K562 (cell line): ENCODE data around the gene SUPT3H. TPM values are rescaled to one million over a fixed set of nuclear protein-coding genes. Genes with fewer than 3 reads are reported as not detected.
"Not testable (repeated sequence)": the region's sequence is repeated elsewhere in the genome, so short reads cannot be mapped to it uniquely, and the experiment has no call there.

Experiments used
- ATAC-seq: fragments of 200-7000 bp; cut with Tn5 transposase; 3 replicates; pipeline ENCODE4 v1.9.1; 2020; ENCODE audit warnings: moderate library complexity
- BruUV-seq: library from RNA; stranded (reverse); fragments of 400-500 nt; replicated peaks from 2 replicates; lab custom pipeline; 2021; lab: Mats Ljungman, UMichigan
- CTCF ChIA-PET: fragments of 300-600 bp; formaldehyde crosslinking; extraction: SDS; loops from one replicate; lab custom pipeline; 2021; ENCODE audit warnings: low intra/inter-chr PET ratio; lab: Yijun Ruan, JAX
- POLR2A ChIA-PET: fragments of 300-600, 350-650 bp; sonication (Branson Sonifier 250); formaldehyde crosslinking; extraction: SDS; loops from one replicate; lab custom pipeline; 2021; ENCODE audit warnings: antibody characterized with exemption, inconsistent platforms; lab: Yijun Ruan, JAX
- DNase-seq, 4 experiments: peaks; one replicate each; pipeline versions ENCODE4 v3.0.0 to v3.0.0-alpha.2; 2011 to 2018; ENCODE audit warnings: low spot score in 3 of 4, mixed read lengths in 3 of 4; ENCODE audit errors: extremely low read depth in 1 of 4
- FAIRE-seq: peaks from 2 replicates; lab custom pipeline; 2011; peaks lifted over from hg19 to GRCh38; lab: Jason Lieb, UNC
- H2AFZ ChIP-seq: 2 replicates; pipeline ENCODE4 v1.6.0; 2011; ENCODE audit warnings: low read depth, low read length, control low read depth, inconsistent platforms
- H3K27ac ChIP-seq: fragments of 200-600 bp; 3 replicates; pipeline ENCODE4 v1.8.0; 2011; ENCODE audit warnings: low read depth, mild to moderate bottlenecking, control low read depth, inconsistent platforms, low read length, moderate library complexity, mixed read lengths; ENCODE audit errors: extremely low read depth
- H3K27me3 ChIP-seq, 2 experiments: fragments of 300-600 bp in 1 of 2; 2 replicates in 1 of 2; 3 replicates in 1 of 2; pipeline versions ENCODE4 v1.6.0 to v1.8.0; 2011; ENCODE audit warnings: inconsistent platforms in 2 of 2, low read length in 2 of 2, mild to moderate bottlenecking in 1 of 2, mixed read lengths in 1 of 2, moderate library complexity in 1 of 2; ENCODE audit not compliant: control insufficient read depth in 2 of 2, insufficient read depth in 2 of 2
- H3K36me3 ChIP-seq: fragments of 300-600 bp; 3 replicates; pipeline ENCODE4 v1.8.0; 2011; ENCODE audit warnings: mild to moderate bottlenecking, low read length, inconsistent platforms; ENCODE audit not compliant: control insufficient read depth, insufficient read depth
- H3K4me1 ChIP-seq, 2 experiments: fragments of 200-600 bp in 1 of 2; replicated peaks in 1 of 2; 2 replicates in 1 of 2; 3 replicates in 1 of 2; pipeline versions ENCODE4 v1.5.1 to v1.8.0; 2011; ENCODE audit warnings: inconsistent platforms in 2 of 2, low read length in 2 of 2, mild to moderate bottlenecking in 1 of 2, mixed read lengths in 1 of 2, moderate library complexity in 1 of 2; ENCODE audit not compliant: control insufficient read depth in 2 of 2, insufficient read depth in 2 of 2
- H3K4me2 ChIP-seq: 2 replicates; pipeline ENCODE4 v1.6.1; 2011; ENCODE audit warnings: low read length, control low read depth, inconsistent platforms, mixed read lengths; ENCODE audit not compliant: insufficient read depth
- H3K4me3 ChIP-seq: fragments of 200-600 bp; sonication (generic), shearing (Covaris generic); 2 replicates; pipeline ENCODE4 v1.5.1; 2016; ENCODE audit warnings: control low read depth, inconsistent platforms
- H3K79me2 ChIP-seq: fragments of 200-600 bp; 3 replicates; pipeline ENCODE4 v1.8.0; 2011; ENCODE audit warnings: low read length, inconsistent platforms; ENCODE audit not compliant: control insufficient read depth, insufficient read depth
- H3K9ac ChIP-seq, 2 experiments: 2 replicates each; pipeline versions ENCODE4 v1.6.0 to v1.6.1; 2011; ENCODE audit warnings: low read depth in 2 of 2, low read length in 2 of 2, control low read depth in 1 of 2, inconsistent platforms in 1 of 2, mild to moderate bottlenecking in 1 of 2, mixed read lengths in 1 of 2; ENCODE audit not compliant: insufficient read depth in 1 of 2
- H3K9me1 ChIP-seq: one replicate; pipeline ENCODE4 v1.6.0; 2011; ENCODE audit warnings: inconsistent platforms, mild to moderate bottlenecking, low read length, moderate library complexity; ENCODE audit not compliant: control insufficient read depth, insufficient read depth
- H3K9me3 ChIP-seq: replicated peaks from 2 replicates; pipeline ENCODE4 v1.5.1; 2011; ENCODE audit warnings: low read depth, low read length, inconsistent platforms; ENCODE audit not compliant: control insufficient read depth, insufficient read depth
- H4K20me1 ChIP-seq: replicated peaks from 2 replicates; pipeline ENCODE4 v1.6.1; 2011; ENCODE audit warnings: low read length, inconsistent platforms, mixed read lengths; ENCODE audit not compliant: control insufficient read depth, insufficient read depth
- ZBTB40 ChIP-seq, 2 experiments: fragments of 450-650 bp in 1 of 2; sonication (generic) in 1 of 2; formaldehyde crosslinking in 1 of 2; IDR thresholded peaks; 2 replicates each; pipeline versions ENCODE4 v1.7.1 to v1.9.0; 2016 to 2022; ENCODE audit warnings: inconsistent platforms in 1 of 2, mild to moderate bottlenecking in 1 of 2, missing genetic modification reagents in 1 of 2
- in situ Hi-C: fragments of 300-500 bp; cut with MboI; formaldehyde crosslinking; loops from 4 replicates; pipeline ENCODE4 v1.15.0; 2018; ENCODE audit warnings: inconsistent platforms, mixed read lengths
- intact Hi-C: fragments of 100-400 bp; cut with micrococcal nuclease; formaldehyde crosslinking; loops from 2 replicates; pipeline ENCODE4 v1.14.2; 2022
- polyA plus RNA-seq, 8 experiments: library from polyadenylated mRNA; depleted of rRNA in 4 of 8; stranded (reverse) in 5 of 8; unstranded in 3 of 8; fragments of >200 nt; fragmentation: Nextera tagmentation in 2 of 8; fragmentation: Illumina TruSeq in 1 of 8; extraction: Ambion mirVana in 2 of 8; extraction: Trizol in 1 of 8; gene quantifications; 2 replicates each; pipeline versions ENCODE4 v1.2.1 to v1.2.3, GENCODE V29; 2011 to 2014; ENCODE audit warnings: inconsistent platforms in 1 of 8, missing spikeins in 1 of 8
- total RNA-seq, 7 experiments: library from RNA; depleted of rRNA in 6 of 7; stranded (reverse); fragments of >200 nt in 6 of 7; fragmentation: Illumina TruSeq in 2 of 7; extraction: Trizol in 2 of 7; gene quantifications; 2 replicates each; pipeline versions ENCODE4 v1.2.1 to v1.2.3, GENCODE V29; 2011 to 2021; ENCODE audit warnings: low replicate concordance in 1 of 7

Gene SUPT3H
- total and polyA plus RNA-seq, 9 of the 15 experiments (the other 6 are each of a cell fraction or from before 2014, with no cell fraction given) = 7.2 to 16.3 (median 11.9) TPM

GRCh38 chr6:44876638-44877037, 501.1 kb downstream of the SUPT3H start:
- intact Hi-C loops; H3K27ac ChIP-seq; ATAC-seq; FAIRE-seq; H3K4me2 ChIP-seq; H3K9me1 ChIP-seq; H4K20me1 ChIP-seq; H3K27me3 ChIP-seq; H3K79me2 ChIP-seq; H3K9ac ChIP-seq; in situ Hi-C loops; TF ChIP-seq ZBTB40 (CRISPR knock-in tag; IDR thresholded peaks at IDR 0.05): not testable (repeated sequence)
- TF ChIP-seq ZBTB40 (IDR thresholded peaks at IDR 0.05) = peak; percentile 68; the same call in 1 of the 2 replicates
- TF ChIP-seq, all 486 proteins: peak for 1; not testable (repeated sequence) for 485
- H3K4me3 ChIP-seq, H2AFZ ChIP-seq, DNase-seq, BruUV-seq, H3K36me3 ChIP-seq, POLR2A ChIA-PET, H3K4me1 ChIP-seq, H3K9me3 ChIP-seq: not testable (repeated sequence)
- CTCF ChIA-PET = interaction anchor here (0.6 kb wide), 1 partner anchor 44 kb away, joined by 3 read pairs; no protein-coding TSS in a partner anchor
